ENCODE measurements around the gene NT5DC3.

DNA sequence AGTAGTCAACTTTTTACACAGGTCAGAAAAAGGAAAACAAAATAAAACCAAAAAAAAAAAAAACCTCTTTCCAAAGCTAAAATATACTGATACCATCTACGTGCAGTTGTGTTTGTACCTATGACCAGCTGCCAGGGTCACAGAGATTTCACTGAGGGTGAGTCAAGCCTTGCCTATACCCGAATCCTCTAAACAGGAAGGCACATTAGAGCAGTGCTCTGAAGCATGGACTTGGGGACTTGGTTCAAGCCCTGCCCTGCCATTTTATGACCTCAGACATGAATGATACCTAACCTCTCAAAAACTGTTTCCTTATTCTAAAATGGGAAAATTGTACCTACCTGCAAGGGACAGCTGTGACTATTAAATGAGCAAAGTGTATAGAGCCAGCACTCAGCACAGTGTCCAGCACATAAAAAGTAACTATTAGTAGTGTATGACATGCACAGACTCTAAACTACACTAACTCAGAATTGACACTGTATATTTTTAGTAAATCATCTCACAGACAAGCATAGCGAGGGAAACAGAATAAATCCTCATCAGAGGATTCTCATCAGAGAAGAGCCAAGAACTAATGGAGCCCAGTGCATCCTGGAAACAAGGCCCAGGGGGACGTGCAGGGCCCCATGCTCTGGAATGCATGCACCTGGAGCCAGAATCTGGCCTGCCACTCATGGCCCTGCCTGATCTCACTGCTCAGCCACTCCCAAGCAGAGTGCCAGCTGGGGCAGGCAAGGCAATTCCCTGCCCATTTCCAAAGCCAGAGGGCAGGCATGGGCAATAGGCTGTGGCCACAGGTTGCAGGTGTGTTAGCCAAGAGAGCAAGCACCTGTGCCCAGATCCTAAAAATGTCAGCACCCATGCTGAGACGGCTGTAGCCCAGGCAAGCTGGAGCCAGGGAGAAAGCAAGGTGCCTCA is 57.0 kb downstream of the NT5DC3 start:
- no peak for TF ChIP-seq POLR2A (IDR thresholded peaks at IDR 0.05)
- TF ChIP-seq, protein P1, sequence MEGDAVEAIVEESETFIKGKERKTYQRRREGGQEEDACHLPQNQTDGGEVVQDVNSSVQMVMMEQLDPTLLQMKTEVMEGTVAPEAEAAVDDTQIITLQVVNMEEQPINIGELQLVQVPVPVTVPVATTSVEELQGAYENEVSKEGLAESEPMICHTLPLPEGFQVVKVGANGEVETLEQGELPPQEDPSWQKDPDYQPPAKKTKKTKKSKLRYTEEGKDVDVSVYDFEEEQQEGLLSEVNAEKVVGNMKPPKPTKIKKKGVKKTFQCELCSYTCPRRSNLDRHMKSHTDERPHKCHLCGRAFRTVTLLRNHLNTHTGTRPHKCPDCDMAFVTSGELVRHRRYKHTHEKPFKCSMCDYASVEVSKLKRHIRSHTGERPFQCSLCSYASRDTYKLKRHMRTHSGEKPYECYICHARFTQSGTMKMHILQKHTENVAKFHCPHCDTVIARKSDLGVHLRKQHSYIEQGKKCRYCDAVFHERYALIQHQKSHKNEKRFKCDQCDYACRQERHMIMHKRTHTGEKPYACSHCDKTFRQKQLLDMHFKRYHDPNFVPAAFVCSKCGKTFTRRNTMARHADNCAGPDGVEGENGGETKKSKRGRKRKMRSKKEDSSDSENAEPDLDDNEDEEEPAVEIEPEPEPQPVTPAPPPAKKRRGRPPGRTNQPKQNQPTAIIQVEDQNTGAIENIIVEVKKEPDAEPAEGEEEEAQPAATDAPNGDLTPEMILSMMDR (IDR thresholded peaks at IDR 0.05), result no peak

All from breast epithelium (tissue), 3 donors.